ENCODE data around the gene SRF. TPM values are rescaled to one million over a fixed set of nuclear protein-coding genes. Genes with fewer than 3 reads are reported as not detected.

SRF gene
- 10 to 100 TPM; 23.1 to 29.7 (median 26.4) TPM for total RNA-seq

DNA sequence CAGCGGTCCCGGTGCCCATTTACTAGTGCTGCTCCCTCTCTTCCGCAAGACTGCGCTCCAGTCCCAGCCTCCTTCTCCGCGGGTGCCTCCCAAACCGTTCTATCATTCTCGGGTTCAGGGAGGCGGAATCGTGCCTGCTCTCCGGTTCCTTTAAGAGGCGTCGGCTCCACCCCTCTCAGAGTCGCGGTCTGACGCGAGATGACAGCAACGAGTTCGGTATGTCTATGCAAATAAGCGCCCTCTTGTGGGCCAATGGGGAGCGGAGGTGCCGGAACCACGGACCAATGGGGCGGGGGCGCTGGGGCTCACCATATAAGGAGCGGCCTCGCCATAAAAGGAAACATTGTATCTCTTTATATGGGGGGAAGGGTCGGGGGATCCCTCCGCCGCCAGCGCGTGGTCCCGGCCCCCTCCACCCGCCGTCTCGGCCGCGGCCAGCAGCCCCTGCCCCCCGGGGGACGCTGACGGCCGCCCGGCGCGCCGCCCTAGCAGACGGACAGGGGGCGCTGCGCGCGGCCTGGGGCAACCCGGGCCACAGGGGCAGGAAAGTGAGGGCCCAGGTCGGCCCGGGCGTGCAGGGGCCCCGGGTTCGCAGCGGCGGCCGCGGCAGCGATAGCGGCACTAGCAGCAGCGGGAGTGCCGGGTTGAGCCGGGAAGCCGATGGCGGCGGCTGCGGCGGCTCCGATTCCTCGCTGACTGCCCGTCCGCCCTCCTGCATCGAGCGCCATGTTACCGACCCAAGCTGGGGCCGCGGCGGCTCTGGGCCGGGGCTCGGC lies at the start of gene SRF:
Gene SRF, plus strand, starts transcription at position 339 of the 776 bp plus-strand sequence. Its CDS starts 388 bp downstream, at position 727.
- H3K27ac ChIP-seq, result peak within 1 kb of the TSS; percentile 93 to 99 (median 98)
- H3K4me1 ChIP-seq, result peaks cover 5 to 29% (median 13%) of the 10 kb centered on the region in 4 donors
- peak; percentile 99 to 100 (median 100) for DNase-seq
- H3K9me3 ChIP-seq, result no peaks in the 10 kb centered on the region
- H3K4me3 ChIP-seq, result peak within 1 kb of the TSS; percentile 90 to 98 (median 94)
- H3K36me3 ChIP-seq, result peaks cover 0 to 8% (median 0%) of the 10 kb centered on the region in 3 donors
- peak; percentile 52 to 60 for TF ChIP-seq POLR2A (IDR thresholded peaks at IDR 0.05)
- TF ChIP-seq, protein P1, sequence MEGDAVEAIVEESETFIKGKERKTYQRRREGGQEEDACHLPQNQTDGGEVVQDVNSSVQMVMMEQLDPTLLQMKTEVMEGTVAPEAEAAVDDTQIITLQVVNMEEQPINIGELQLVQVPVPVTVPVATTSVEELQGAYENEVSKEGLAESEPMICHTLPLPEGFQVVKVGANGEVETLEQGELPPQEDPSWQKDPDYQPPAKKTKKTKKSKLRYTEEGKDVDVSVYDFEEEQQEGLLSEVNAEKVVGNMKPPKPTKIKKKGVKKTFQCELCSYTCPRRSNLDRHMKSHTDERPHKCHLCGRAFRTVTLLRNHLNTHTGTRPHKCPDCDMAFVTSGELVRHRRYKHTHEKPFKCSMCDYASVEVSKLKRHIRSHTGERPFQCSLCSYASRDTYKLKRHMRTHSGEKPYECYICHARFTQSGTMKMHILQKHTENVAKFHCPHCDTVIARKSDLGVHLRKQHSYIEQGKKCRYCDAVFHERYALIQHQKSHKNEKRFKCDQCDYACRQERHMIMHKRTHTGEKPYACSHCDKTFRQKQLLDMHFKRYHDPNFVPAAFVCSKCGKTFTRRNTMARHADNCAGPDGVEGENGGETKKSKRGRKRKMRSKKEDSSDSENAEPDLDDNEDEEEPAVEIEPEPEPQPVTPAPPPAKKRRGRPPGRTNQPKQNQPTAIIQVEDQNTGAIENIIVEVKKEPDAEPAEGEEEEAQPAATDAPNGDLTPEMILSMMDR (IDR thresholded peaks at IDR 0.05), result peak; percentile 58 to 93 (median 86)
- H3K27me3 ChIP-seq, result no peaks in the 10 kb centered on the region

DNA sequence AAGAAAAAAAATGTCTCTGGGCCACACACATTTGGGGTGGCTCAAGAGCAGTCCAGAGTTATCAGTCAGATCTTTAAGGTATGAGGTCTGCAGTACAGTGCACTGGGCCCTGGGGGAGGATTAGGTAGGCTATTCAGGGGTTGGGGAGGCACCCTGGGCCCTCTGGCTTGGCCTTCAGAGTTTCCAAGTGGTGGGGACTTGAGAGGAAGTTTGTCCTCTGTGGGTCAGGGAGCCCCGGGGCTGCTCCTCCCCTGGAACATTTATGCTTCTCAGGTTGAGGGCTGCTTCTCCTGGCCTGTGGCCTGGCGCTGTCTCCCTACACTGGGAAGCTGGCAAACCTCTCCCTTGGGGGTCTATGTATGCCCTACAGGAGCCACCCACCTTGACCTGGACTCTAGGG lies 48.9 kb upstream of the SRF start:
- DNase-seq, result no peak
- Histone ChIP-seq H3K4me1 (no peaks in the 10 kb centered on the region), H3K27ac (no peak overlapping the region), H3K27me3 (no peaks in the 10 kb centered on the region), H3K9me3 (no peaks in the 10 kb centered on the region), H3K36me3 (no peaks in the 10 kb centered on the region), H3K4me3 (no peak overlapping the region)
- TF ChIP-seq, protein P1 (IDR thresholded peaks at IDR 0.05), result no peak
- no peak for TF ChIP-seq POLR2A (IDR thresholded peaks at IDR 0.05)

DNA sequence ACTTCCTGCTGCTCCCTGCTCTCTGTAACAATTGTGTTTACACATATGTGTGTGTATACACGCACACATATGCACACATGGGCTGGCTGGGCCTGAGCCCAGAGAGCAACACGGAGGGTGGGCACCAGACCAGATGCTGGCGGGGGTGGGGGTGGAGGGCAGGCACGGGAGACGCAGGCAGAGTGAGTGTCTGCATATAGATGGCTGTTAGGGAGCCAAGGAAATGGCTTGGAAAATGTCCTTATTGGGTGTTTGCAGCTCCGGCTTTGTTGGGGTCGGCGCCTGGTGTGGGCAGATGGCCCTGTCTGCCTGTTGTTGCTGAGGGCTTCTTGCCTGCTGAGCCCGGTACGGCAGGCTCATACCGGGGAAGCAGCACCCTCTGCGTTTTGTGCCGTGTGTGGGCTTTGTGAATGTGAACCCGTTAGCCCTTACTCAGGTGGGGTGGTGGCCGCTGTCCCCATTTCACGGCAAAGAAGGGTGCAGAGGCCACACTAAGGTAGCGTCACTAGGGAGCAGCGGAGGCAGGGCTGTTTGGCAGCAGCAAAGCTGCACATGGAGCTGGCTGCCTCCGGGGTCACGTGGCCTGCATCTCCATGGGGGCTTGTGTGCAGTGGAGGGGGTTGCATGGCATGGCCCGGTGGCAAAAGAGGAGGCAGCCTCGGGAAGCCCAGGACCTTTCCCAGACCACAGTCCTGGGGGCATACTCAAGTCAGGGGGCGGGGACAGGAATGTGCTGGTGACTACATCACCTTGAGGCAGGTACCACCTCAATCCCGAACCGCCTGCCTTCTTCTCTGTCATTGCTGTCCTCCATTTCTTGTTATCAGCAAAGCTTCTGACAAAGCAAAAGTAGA lies 47.4 kb upstream of the SRF start:
- Histone ChIP-seq H3K36me3 (no peaks in the 10 kb centered on the region), H3K27ac (no peak overlapping the region), H3K4me1 (no peaks in the 10 kb centered on the region), H3K9me3 (no peaks in the 10 kb centered on the region), H3K4me3 (no peak overlapping the region), H3K27me3 (no peaks in the 10 kb centered on the region)
- DNase-seq, result no peak
- no peak for TF ChIP-seq POLR2A (IDR thresholded peaks at IDR 0.05)
- TF ChIP-seq, protein P1 (IDR thresholded peaks at IDR 0.05), result no peak

DNA sequence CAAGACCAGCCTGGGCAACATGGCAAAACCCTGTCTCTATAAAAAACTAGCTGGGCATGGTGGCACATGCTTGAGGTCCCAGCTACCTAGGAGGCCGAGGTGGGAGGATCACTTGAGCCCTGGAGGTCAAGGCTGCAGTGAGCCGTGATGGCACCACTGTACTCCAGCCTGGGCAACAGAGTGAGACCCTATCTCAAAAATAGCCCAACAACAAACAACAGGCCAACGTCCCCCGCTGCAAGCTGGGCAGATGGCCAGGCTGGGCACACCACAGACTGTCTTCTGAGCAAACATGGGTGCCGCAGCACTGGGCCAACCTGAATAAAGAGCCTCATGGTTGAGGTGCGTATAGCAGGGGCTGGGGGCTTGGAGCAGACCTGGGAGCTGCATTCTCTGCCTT lies 46.6 kb upstream of the SRF start:
- TF ChIP-seq POLR2A (IDR thresholded peaks at IDR 0.05), result no peak
- TF ChIP-seq, protein P1 (IDR thresholded peaks at IDR 0.05), result no peak
- Histone ChIP-seq H3K36me3 (no peaks in the 10 kb centered on the region), H3K4me1 (no peaks in the 10 kb centered on the region), H3K27ac (no peak overlapping the region), H3K27me3 (no peaks in the 10 kb centered on the region), H3K4me3 (no peak overlapping the region), H3K9me3 (no peaks in the 10 kb centered on the region)
- DNase-seq, result no peak

DNA sequence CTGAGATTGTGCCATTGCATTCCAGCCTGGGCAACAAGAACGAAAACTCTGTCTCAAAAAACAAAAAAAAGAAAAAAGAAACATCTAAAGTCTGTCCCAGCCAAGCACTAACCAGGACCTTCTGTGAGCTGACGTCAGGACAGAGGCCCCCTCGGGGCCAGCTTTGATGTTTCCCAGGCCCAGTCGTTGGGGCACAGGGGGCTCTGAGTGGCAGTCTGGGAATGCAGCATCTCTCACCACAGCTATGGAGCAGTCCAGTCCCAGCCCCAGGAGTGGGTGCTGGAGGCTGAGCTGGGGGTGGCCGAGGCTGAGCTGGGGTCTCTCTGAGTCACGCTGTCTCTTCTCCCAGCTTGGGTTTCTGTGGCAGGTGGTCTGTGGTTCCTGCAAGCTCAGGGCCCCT lies 46.0 kb upstream of the SRF start:
- Histone ChIP-seq H3K27me3 (no peaks in the 10 kb centered on the region), H3K36me3 (no peaks in the 10 kb centered on the region), H3K4me3 (no peak overlapping the region), H3K9me3 (no peaks in the 10 kb centered on the region), H3K27ac (no peak overlapping the region), H3K4me1 (no peaks in the 10 kb centered on the region)
- TF ChIP-seq, protein P1 (IDR thresholded peaks at IDR 0.05), result no peak
- no peak for TF ChIP-seq POLR2A (IDR thresholded peaks at IDR 0.05)
- DNase-seq, result no peak
